HG03108 (cell line): ENCODE results near the gene C3orf22.
"Not testable (repeated sequence)": the region's sequence is repeated elsewhere in the genome, so short reads cannot be mapped to it uniquely, and the experiment has no call there.

Experiments
- ATAC-seq: cut with Tn5 transposase; IDR thresholded peaks from one replicate; pipeline ENCODE4 v1.9.1; 2021; ENCODE audit warnings: moderate library complexity; ENCODE audit not compliant: unreplicated experiment

Gene C3orf22

GRCh38 chr3:126558336-126559071 is at the start of gene C3orf22:
C3orf22 (minus strand) TSS chr3:126558932; CDS start chr3:126553390, 5,542 bp downstream.
- ATAC-seq, result no peak

GRCh38 chr3:126607214-126607908 is 48.6 kb upstream of the C3orf22 start:
- no peak for ATAC-seq

- no peak for ATAC-seq
Measured at GRCh38 chr3:126606001-126606400, 47.3 kb upstream of the C3orf22 start.

- ATAC-seq, result no peak
Measured at GRCh38 chr3:126604691-126605090, 46.0 kb upstream of the C3orf22 start.

GRCh38 chr3:126599101-126599500 is 40.4 kb upstream of the C3orf22 start:
- ATAC-seq, result no peak

GRCh38 chr3:126595479-126595878 is 36.7 kb upstream of the C3orf22 start:
- not testable (repeated sequence) for ATAC-seq

- not testable (repeated sequence) for ATAC-seq
Measured at GRCh38 chr3:126591515-126591914, 32.8 kb upstream of the C3orf22 start.

- ATAC-seq, result no peak
Measured at GRCh38 chr3:126582311-126582710, 23.6 kb upstream of the C3orf22 start.

GRCh38 chr3:126581569-126581968 is 22.8 kb upstream of the C3orf22 start:
- no peak for ATAC-seq

GRCh38 chr3:126580746-126581145 is 22.0 kb upstream of the C3orf22 start:
- no peak for ATAC-seq

- ATAC-seq, result no peak
Measured at GRCh38 chr3:126578702-126579101, 20.0 kb upstream of the C3orf22 start.

- no peak for ATAC-seq
Measured at GRCh38 chr3:126577261-126577660, 18.5 kb upstream of the C3orf22 start.

GRCh38 chr3:126573492-126574117 is 14.9 kb upstream of the C3orf22 start:
- no peak for ATAC-seq

GRCh38 chr3:126571078-126571477 is 12.3 kb upstream of the C3orf22 start:
- no peak for ATAC-seq

GRCh38 chr3:126570103-126570541 is 11.4 kb upstream of the C3orf22 start:
- ATAC-seq, result no peak

- no peak for ATAC-seq
Measured at GRCh38 chr3:126569390-126569975, 10.8 kb upstream of the C3orf22 start.

- ATAC-seq, result no peak
Measured at GRCh38 chr3:126568776-126569342, 10.1 kb upstream of the C3orf22 start.

- ATAC-seq, result no peak
Measured at GRCh38 chr3:126567696-126568438, 9.1 kb upstream of the C3orf22 start.

- ATAC-seq, result no peak
Measured at GRCh38 chr3:126562737-126563276, 4.1 kb upstream of the C3orf22 start.

GRCh38 chr3:126557761-126558160 is 971 bp downstream of the C3orf22 start:
- ATAC-seq, result no peak
